Tibial nerve (tissue), 4 donors: Measurements from ENCODE around the gene PACSIN1. TPM values are rescaled to one million over a fixed set of nuclear protein-coding genes. Genes with fewer than 3 reads are reported as not detected.

Experiments
- DNase-seq, 2 donors: peaks; one replicate each; pipeline ENCODE4 v3.0.0-alpha.2; 2019; ENCODE audit warnings: low spot score in 2 of 2
- H3K27ac ChIP-seq, 4 donors: fragments of 200-600 bp; sonication (generic) in 3 of 4; one replicate each; pipeline ENCODE4 v1.5.1; 2017 to 2019; ENCODE audit warnings: mild to moderate bottlenecking in 1 of 4
- H3K27me3 ChIP-seq, 2 donors: fragments of 200-600 bp; sonication (generic) in 1 of 2; one replicate each; pipeline versions ENCODE4 v1.5.1 to v1.6.0; 2017 to 2019
- H3K36me3 ChIP-seq, 3 donors: fragments of 200-600 bp; sonication (generic); one replicate each; pipeline ENCODE4 v1.5.1; 2018 to 2019
- H3K4me1 ChIP-seq, 4 donors: fragments of 200-600 bp; sonication (generic) in 3 of 4; one replicate each; pipeline ENCODE4 v1.5.1; 2017 to 2019
- H3K4me3 ChIP-seq, 4 donors: fragments of 200-600 bp; sonication (generic) in 3 of 4; one replicate each; pipeline ENCODE4 v1.5.1; 2017 to 2019; ENCODE audit warnings: mild to moderate bottlenecking in 1 of 4, moderate library complexity in 1 of 4
- H3K9me3 ChIP-seq, 4 donors: fragments of 200-600 bp; sonication (generic) in 3 of 4; one replicate each; pipeline ENCODE4 v1.5.1; 2017 to 2019
- CTCF ChIP-seq, 5 experiments: fragments of 200-600 bp in 3 of 5; fragments of 450-650 bp in 2 of 5; sonication (generic) in 3 of 5; IDR thresholded peaks; one replicate each; pipeline ENCODE4 v1.5.1; 2016 to 2019; ENCODE audit warnings: antibody characterized with exemption in 5 of 5, mild to moderate bottlenecking in 3 of 5, moderate library complexity in 2 of 5
- EP300 ChIP-seq, 2 donors: sonication (generic); formaldehyde crosslinking; IDR thresholded peaks; one replicate each; pipeline ENCODE4 v1.6.1; 2017; ENCODE audit warnings: antibody characterized with exemption in 2 of 2, mild to moderate bottlenecking in 1 of 2
- POLR2A ChIP-seq, 2 donors: fragments of 450-650 bp; IDR thresholded peaks; one replicate each; pipeline ENCODE4 v1.6.1; 2017; ENCODE audit warnings: antibody characterized with exemption in 2 of 2, mild to moderate bottlenecking in 2 of 2, moderate library complexity in 2 of 2
- WGBS, 2 donors: methylation state at CpG; one replicate each; pipeline ENCODE4 v1.1.5; 2018; 5-methylcytosine and 5-hydroxymethylcytosine counted together
- total RNA-seq, 4 donors: library from RNA; depleted of rRNA; stranded (reverse); fragments of >200 nt; gene quantifications; one replicate each; pipeline ENCODE4 v1.1.0, GENCODE V29; 2016

PACSIN1 gene
- total RNA-seq, 4 donors from 2014 or later: 0.30 to 2.6 (median 0.42) TPM; not detected in 1

- WGBS, 2 donors: 90% methylated on average over 21 to 27 of the region's 38 CpGs
- no peak for TF ChIP-seq CTCF (IDR thresholded peaks at IDR 0.05)
- no peak for TF ChIP-seq POLR2A (IDR thresholded peaks at IDR 0.05)
- TF ChIP-seq EP300 (IDR thresholded peaks at IDR 0.05): no peak
- H3K36me3 ChIP-seq: no peaks in the 10 kb centered on the region
- H3K27me3 ChIP-seq: no peaks in the 10 kb centered on the region
- no peaks in the 10 kb centered on the region for H3K4me1 ChIP-seq
- peaks cover 0 to 5% (median 0%) of the 10 kb centered on the region in 4 donors for H3K9me3 ChIP-seq
- H3K4me3 ChIP-seq: no peak overlapping the region
- DNase-seq: no peak
- no peak overlapping the region for H3K27ac ChIP-seq
Observed at GRCh38 chr6:34436803-34437643, 28.9 kb upstream of the PACSIN1 start.

GRCh38 chr6:34437644-34437970, 28.3 kb upstream of the PACSIN1 start:
- Histone ChIP-seq H3K27ac (no peak overlapping the region), H3K9me3 (peaks cover 0 to 5% (median 0%) of the 10 kb centered on the region in 4 donors), H3K4me1 (no peaks in the 10 kb centered on the region), H3K4me3 (no peak overlapping the region), H3K36me3 (no peaks in the 10 kb centered on the region), H3K27me3 (no peaks in the 10 kb centered on the region)
- TF ChIP-seq CTCF (IDR thresholded peaks at IDR 0.05) (no peak), EP300 (IDR thresholded peaks at IDR 0.05) (no peak), POLR2A (IDR thresholded peaks at IDR 0.05) (no peak)
- DNase-seq: no peak
- WGBS, 2 donors: 68 to 71% methylated on average over 1 of the region's 1 CpG

GRCh38 chr6:34438705-34439104, 27.2 kb upstream of the PACSIN1 start:
- TF ChIP-seq POLR2A (IDR thresholded peaks at IDR 0.05) (no peak), EP300 (IDR thresholded peaks at IDR 0.05) (no peak), CTCF (IDR thresholded peaks at IDR 0.05) (no peak)
- Histone ChIP-seq H3K4me3 (no peak overlapping the region), H3K27ac (no peak overlapping the region), H3K36me3 (no peaks in the 10 kb centered on the region), H3K9me3 (peaks cover 0 to 5% (median 0%) of the 10 kb centered on the region in 4 donors), H3K4me1 (no peaks in the 10 kb centered on the region), H3K27me3 (no peaks in the 10 kb centered on the region)
- no peak for DNase-seq
- WGBS, 2 donors: 74% methylated on average over 4 of the region's 4 CpGs

GRCh38 chr6:34439442-34439841, 26.4 kb upstream of the PACSIN1 start:
- no peak overlapping the region for H3K27ac ChIP-seq
- TF ChIP-seq CTCF (IDR thresholded peaks at IDR 0.05) (no peak), POLR2A (IDR thresholded peaks at IDR 0.05) (no peak), EP300 (IDR thresholded peaks at IDR 0.05) (no peak)
- H3K9me3 ChIP-seq: peaks cover 0 to 5% (median 0%) of the 10 kb centered on the region in 4 donors
- no peaks in the 10 kb centered on the region for H3K27me3 ChIP-seq
- H3K4me1 ChIP-seq: no peaks in the 10 kb centered on the region
- H3K4me3 ChIP-seq: no peak overlapping the region
- WGBS, 2 donors: 93 to 99% methylated on average over 3 of the region's 3 CpGs
- no peaks in the 10 kb centered on the region for H3K36me3 ChIP-seq
- DNase-seq: no peak

GRCh38 chr6:34441526-34441925, 24.4 kb upstream of the PACSIN1 start:
- Histone ChIP-seq H3K9me3 (peaks cover 0 to 5% (median 0%) of the 10 kb centered on the region in 4 donors), H3K36me3 (no peaks in the 10 kb centered on the region), H3K4me1 (no peaks in the 10 kb centered on the region), H3K27me3 (no peaks in the 10 kb centered on the region), H3K4me3 (no peak overlapping the region), H3K27ac (no peak overlapping the region)
- no peak for DNase-seq
- WGBS, 2 donors: 47 to 57% methylated on average over 5 of the region's 5 CpGs
- TF ChIP-seq CTCF (IDR thresholded peaks at IDR 0.05) (no peak), EP300 (IDR thresholded peaks at IDR 0.05) (no peak), POLR2A (IDR thresholded peaks at IDR 0.05) (no peak)
